Gastroesophageal sphincter (tissue), 3 donors: ENCODE data around the gene SHC2.

Source experiments
- POLR2A ChIP-seq, 2 donors: fragments of 450-650 bp; IDR thresholded peaks; one replicate each; pipeline ENCODE4 v1.6.1; 2017; ENCODE audit warnings: antibody characterized with exemption in 2 of 2, mild to moderate bottlenecking in 2 of 2, moderate library complexity in 1 of 2
- TF ChIP-seq, protein P1 (sequence below), 4 experiments: fragments of 200-600 bp in 2 of 4; fragments of 450-650 bp in 2 of 4; sonication (generic) in 1 of 4; IDR thresholded peaks; one replicate each; pipeline ENCODE4 v1.5.1; 2017 to 2019; ENCODE audit warnings: antibody characterized with exemption in 4 of 4, mild to moderate bottlenecking in 2 of 4, moderate library complexity in 2 of 4

DNA sequence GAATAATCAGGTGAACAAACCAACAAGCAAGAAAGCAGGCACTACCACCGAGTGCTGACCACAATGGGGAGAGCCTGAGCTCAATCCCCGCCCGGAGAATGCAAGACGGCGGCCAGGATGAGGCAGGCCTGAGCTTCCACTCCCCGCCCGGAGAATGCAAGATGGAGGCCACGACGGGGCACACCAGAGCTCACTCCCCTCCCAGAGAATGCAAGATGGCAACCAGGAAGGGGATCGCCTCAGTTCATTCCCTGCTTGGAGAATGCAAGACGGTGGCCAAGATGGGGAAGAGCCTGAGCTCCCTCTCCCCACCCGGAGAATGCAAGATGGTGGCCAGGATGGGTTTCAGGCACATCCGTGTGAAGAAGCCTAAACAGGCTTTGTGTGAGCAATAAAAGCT, 91.6 kb downstream of the SHC2 start:
- TF ChIP-seq, protein P1, sequence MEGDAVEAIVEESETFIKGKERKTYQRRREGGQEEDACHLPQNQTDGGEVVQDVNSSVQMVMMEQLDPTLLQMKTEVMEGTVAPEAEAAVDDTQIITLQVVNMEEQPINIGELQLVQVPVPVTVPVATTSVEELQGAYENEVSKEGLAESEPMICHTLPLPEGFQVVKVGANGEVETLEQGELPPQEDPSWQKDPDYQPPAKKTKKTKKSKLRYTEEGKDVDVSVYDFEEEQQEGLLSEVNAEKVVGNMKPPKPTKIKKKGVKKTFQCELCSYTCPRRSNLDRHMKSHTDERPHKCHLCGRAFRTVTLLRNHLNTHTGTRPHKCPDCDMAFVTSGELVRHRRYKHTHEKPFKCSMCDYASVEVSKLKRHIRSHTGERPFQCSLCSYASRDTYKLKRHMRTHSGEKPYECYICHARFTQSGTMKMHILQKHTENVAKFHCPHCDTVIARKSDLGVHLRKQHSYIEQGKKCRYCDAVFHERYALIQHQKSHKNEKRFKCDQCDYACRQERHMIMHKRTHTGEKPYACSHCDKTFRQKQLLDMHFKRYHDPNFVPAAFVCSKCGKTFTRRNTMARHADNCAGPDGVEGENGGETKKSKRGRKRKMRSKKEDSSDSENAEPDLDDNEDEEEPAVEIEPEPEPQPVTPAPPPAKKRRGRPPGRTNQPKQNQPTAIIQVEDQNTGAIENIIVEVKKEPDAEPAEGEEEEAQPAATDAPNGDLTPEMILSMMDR (IDR thresholded peaks at IDR 0.05): no peak
- TF ChIP-seq POLR2A (IDR thresholded peaks at IDR 0.05): no peak
